AG09319 (cell line): ENCODE results near the gene TRIML1.
"Not testable (repeated sequence)": the region's sequence is repeated elsewhere in the genome, so short reads cannot be mapped to it uniquely, and the experiment has no call there.

Experiments
- DNase-seq: peaks from one replicate; pipeline ENCODE4 v3.0.0-alpha.2; 2010; ENCODE audit warnings: low read depth; ENCODE audit errors: extremely low read depth
- TF ChIP-seq, protein P1 (sequence below): IDR thresholded peaks from 2 replicates; pipeline ENCODE4 v1.5.1; 2011; ENCODE audit warnings: low read depth, mild to moderate bottlenecking, inconsistent platforms, low read length, moderate library complexity

Gene TRIML1

DNA sequence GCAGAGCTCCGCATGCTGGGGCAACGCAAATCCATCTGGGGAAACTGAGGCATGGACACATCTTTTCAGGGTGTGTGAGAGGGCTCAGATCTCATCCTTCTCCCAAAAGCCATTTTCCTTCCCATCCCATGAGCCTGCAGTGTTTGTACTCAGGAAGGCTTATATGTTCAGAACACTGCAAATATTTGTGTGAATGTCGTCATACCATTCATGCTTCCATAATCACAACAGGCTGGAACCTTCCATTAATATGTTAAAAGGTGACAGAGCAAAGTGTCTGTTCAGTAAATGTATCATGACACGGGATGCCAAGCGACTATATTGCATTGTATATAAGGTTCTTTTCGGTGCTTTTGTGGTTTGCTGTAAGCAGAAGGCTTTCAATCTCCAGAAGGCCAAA lies 8.5 kb downstream of the TRIML1 start:
- no peak for DNase-seq
- TF ChIP-seq, protein P1, sequence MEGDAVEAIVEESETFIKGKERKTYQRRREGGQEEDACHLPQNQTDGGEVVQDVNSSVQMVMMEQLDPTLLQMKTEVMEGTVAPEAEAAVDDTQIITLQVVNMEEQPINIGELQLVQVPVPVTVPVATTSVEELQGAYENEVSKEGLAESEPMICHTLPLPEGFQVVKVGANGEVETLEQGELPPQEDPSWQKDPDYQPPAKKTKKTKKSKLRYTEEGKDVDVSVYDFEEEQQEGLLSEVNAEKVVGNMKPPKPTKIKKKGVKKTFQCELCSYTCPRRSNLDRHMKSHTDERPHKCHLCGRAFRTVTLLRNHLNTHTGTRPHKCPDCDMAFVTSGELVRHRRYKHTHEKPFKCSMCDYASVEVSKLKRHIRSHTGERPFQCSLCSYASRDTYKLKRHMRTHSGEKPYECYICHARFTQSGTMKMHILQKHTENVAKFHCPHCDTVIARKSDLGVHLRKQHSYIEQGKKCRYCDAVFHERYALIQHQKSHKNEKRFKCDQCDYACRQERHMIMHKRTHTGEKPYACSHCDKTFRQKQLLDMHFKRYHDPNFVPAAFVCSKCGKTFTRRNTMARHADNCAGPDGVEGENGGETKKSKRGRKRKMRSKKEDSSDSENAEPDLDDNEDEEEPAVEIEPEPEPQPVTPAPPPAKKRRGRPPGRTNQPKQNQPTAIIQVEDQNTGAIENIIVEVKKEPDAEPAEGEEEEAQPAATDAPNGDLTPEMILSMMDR = no peak

DNA sequence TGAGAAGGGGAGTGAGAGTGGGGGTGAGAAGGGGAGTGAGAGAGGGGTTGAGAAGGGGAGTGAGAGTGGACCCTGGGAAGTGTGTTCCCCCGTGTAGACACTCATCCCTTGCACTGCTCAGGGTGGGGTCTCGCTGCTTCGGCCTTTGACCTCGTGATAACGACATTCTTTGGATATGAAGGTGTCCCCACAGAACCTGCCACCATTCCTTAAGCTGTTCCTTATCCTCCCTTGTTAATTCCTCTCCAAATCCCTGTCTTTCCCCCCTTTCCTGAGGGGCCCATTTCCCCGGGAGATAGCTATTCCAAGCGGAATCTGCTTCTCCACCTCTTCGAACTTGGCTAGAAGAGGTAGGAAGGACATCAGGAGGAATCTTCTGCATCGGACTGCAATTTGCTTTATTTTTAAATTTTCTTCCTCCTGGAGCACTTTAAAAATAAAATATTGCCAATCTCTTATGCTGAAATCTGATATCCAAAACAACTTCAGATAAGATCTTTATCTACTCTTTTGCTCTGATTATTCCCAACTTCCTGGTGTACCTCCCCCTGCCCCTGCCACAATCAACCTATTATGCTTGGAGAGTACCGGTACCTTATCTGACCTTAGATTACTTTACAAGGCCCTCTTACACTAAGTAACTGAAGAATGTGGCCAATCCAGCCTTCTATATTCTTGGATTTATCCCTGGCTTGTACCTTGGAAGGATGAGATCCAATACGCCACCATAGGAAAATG lies 15.6 kb downstream of the TRIML1 start:
- TF ChIP-seq, protein P1 = no peak
- DNase-seq = no peak

DNA sequence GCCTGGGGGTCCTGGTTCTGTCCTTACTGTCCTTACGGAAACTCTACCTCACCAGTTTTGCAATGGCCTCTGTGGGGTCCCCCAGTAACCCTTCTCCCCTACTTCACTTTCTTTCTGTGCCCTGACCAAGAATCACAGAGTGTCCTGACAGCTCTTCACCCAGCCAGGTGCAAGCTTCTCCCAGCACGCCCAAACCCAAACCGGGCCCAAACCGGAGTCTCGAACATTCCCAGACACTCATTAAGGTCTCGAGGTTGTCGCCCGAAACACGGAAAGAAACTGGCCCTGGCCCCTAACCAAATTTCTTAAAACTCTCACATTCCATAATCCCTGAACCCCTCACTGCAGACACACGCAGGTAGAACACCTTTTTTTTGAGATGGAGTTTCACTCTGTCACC lies 19.1 kb downstream of the TRIML1 start:
- no peak for DNase-seq
- TF ChIP-seq, protein P1 = no peak

DNA sequence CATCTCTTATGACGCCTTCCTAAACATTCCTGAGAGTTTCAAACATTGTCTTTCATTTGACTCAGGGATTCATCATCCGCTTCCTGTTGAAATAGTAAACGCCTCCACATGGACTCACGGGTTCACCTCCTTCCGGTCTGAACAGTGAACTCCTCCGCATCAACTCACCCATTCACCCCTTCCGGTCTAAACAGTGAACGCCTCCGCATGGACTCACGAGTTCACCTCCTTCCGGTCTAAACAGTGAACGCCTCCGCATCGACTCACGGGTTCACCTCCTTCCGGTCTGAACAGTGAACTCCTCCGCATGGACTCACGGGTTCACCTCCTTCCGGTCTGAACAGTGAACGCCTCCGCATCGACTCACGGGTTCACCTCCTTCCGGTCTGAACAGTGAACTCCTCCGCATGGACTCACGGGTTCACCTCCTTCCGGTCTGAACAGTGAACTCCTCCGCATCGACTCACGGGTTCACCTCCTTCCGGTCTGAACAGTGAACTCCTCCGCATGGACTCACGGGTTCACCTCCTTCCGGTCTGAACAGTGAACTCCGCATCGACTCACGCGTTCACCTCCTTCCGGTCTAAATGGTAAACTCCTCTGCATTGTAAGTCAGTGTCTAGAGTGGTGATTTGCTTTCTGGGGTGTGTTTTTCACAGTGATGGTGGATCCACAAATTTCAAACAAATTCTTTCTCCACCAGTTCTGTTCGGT lies 20.4 kb downstream of the TRIML1 start:
- not testable (repeated sequence) for DNase-seq

DNA sequence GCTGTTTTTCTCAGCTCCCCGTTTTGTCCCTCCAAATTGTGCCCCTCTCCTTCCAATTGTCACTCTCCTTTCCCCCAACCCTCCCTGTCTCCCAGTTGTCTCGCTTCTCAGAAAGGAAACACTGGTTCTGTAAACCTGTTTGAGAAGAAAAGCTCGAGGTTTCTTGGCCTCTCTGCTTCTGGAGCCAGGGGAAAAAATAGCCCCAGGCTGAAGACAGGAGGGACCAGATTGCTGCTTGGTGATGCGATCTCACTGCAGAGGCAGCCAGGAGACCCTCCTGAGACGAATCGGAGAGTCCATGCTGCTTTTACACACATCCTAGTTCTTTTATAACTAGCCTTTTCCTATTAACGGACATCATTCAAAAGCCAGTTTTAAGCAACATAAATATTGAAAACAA lies 21.2 kb downstream of the TRIML1 start:
- no peak for DNase-seq
- TF ChIP-seq, protein P1 = no peak

DNA sequence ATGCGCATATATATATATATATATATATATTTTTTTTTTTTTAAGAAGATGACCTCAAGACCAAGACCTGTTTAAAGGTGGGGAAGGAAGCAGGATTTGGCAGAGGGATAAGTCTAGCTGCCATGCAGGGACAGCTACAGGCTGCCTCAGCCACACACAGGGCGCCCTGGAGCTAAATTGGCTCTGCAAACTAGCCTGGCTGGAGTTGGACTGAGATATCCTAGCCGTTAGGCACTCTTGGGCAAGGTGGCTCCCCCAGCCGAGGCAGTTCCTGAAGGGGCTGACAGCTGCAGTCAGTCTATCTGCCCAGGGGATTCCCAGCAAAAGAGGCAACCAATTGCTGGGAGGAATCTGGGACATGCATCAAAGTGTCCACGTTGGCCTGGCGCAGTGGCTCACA lies 21.9 kb downstream of the TRIML1 start:
- no peak for DNase-seq
- TF ChIP-seq, protein P1 = no peak

DNA sequence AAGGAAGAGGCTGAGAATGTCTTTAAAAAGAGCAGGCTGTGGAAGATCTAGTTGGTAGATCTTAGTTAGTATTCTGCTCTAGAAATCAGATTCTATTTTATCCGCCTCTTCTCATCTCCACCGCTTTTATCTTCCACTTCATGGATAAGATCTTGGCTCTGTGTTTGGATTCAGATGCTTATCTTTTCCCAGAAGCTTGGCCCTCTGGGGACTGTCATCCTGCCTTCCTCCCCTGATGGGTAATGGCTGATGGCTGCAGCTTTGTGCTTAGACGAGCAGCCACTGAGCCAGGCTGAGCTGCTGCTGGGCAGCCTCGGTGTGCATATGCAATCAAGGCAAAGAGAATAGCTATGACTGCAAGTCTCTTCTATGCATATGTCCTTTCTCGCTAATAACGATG lies 23.5 kb downstream of the TRIML1 start:
- TF ChIP-seq, protein P1 = no peak
- no peak for DNase-seq
